ENCODE data around the gene ABCF2. TPM values are rescaled to one million over a fixed set of nuclear protein-coding genes. Genes with fewer than 3 reads are reported as not detected.

The ABCF2 gene
- polyA plus RNA-seq, 1 of the 3 experiments (the other 2 are of a cell fraction): 75.4 TPM

GRCh38 chr7:151225948-151226510, 976 bp downstream of the ABCF2 start:
- Histone ChIP-seq H3K4me3 (ENCODE audit: low read depth in 2 of 2, low read length in 1 of 2) (peak overlapping the region; percentile 80 to 97), H2AFZ (ENCODE audit: low read depth) (no peak overlapping the region), H3K79me2 (ENCODE audit: insufficient read depth) (peaks cover 26% of the 10 kb centered on the region), H3K27me3 (ENCODE audit: insufficient read depth) (no peaks in the 10 kb centered on the region), H3K9ac (peak overlapping the region; percentile 78), H3K36me3 (replicated peaks in 1 of 2; ENCODE audit: control insufficient read depth in 1 of 2, insufficient read depth in 2 of 2, low read length in 1 of 2) (peaks cover 42 to 46% of the 10 kb centered on the region in 2 experiments), H3K9me2 (no peaks in the 10 kb centered on the region), H3K9me3 (no peaks in the 10 kb centered on the region), H3K4me1 (ENCODE audit: control insufficient read depth in 1 of 2, insufficient read depth in 2 of 2, low read depth in 1 of 2, low read length in 1 of 2) (peaks cover 10 to 19% of the 10 kb centered on the region in 2 experiments), H3K27ac (ENCODE audit: low read depth in 2 of 2, low read length in 1 of 2) (no peak overlapping the region; a peak in 2 of 4 replicates), H3F3A (replicated peaks; ENCODE audit: insufficient read depth) (peaks cover 9% of the 10 kb centered on the region), H4K20me1 (ENCODE audit: insufficient read depth) (no peaks in the 10 kb centered on the region), H3K4me2 (peak overlapping the region; percentile 90)
- WGBS (ENCODE audit: low lambda C conversion rate): 58% methylated on average over 8 of the region's 8 CpGs
- TF ChIP-seq EZH2phosphoT487 (IDR thresholded peaks at IDR 0.05; ENCODE audit: borderline replicate concordance, low read depth): no peak
- DNase-seq: no peak
- ChIA-PET CTCF (interaction anchor here (0.7 to 4.9 kb wide), 9 partner anchors 18 to 115 kb away, joined by 3 to 46 read pairs (median 4); partner anchors contain the start of gene GBX1), POLR2A (interaction anchor here (1.1 kb wide), 1 partner anchor 20 kb away, joined by 3 read pairs; no protein-coding TSS in a partner anchor)

- CTCF ChIA-PET: interaction anchor here (0.8 to 4.7 kb wide), 5 partner anchors 11 to 100 kb away, joined by 3 to 19 read pairs (median 6); no protein-coding TSS in a partner anchor
- TF ChIP-seq MXI1 (IDR thresholded peaks at IDR 0.05; ENCODE audit: low read depth, low read length) (no peak), SMC3 (IDR thresholded peaks at IDR 0.05; ENCODE audit: low read depth, low read length) (no peak), CTCF (IDR thresholded peaks at IDR 0.05) (peak; percentile 13; the same call in 1 of the 2 replicates), YY1 (IDR thresholded peaks at IDR 0.05; ENCODE audit: low read depth) (no peak), CHD2 (IDR thresholded peaks at IDR 0.05; ENCODE audit: low read length, partially characterized antibody) (no peak)
Measured at GRCh38 chr7:151223728-151224127, 3.3 kb downstream of the ABCF2 start.

GRCh38 chr7:151218170-151218569, 8.8 kb downstream of the ABCF2 start:
- Histone ChIP-seq H3F3A (replicated peaks; ENCODE audit: insufficient read depth) (no peaks in the 10 kb centered on the region), H3K4me2 (no peak overlapping the region), H4K20me1 (ENCODE audit: insufficient read depth) (no peaks in the 10 kb centered on the region), H3K9me2 (no peaks in the 10 kb centered on the region), H3K27me3 (ENCODE audit: insufficient read depth) (no peaks in the 10 kb centered on the region), H3K4me3 (ENCODE audit: low read depth in 2 of 2, low read length in 1 of 2) (no peak overlapping the region), H3K36me3 (replicated peaks in 1 of 2; ENCODE audit: control insufficient read depth in 1 of 2, insufficient read depth in 2 of 2, low read length in 1 of 2) (peaks cover 71 to 79% of the 10 kb centered on the region in 2 experiments), H2AFZ (ENCODE audit: low read depth) (no peak overlapping the region), H3K9ac (no peak overlapping the region), H3K9me3 (no peaks in the 10 kb centered on the region), H3K27ac (ENCODE audit: low read depth in 2 of 2, low read length in 1 of 2) (no peak overlapping the region), H3K4me1 (ENCODE audit: control insufficient read depth in 1 of 2, insufficient read depth in 2 of 2, low read depth in 1 of 2, low read length in 1 of 2) (no peaks in the 10 kb centered on the region), H3K79me2 (ENCODE audit: insufficient read depth) (0 out of 2 replicates have a peak, but pooled peaks cover 3% of the 10 kb centered on the region)
- POLR2A ChIA-PET: interaction anchor here (1.4 kb wide), 1 partner anchor 9 kb away, joined by 5 read pairs; the partner anchor contains the start of gene ABCF2
- TF ChIP-seq SMC3 (IDR thresholded peaks at IDR 0.05; ENCODE audit: low read depth, low read length) (no peak), NRF1 (IDR thresholded peaks at IDR 0.05; ENCODE audit: low read depth, low read length) (no peak), RXRA (IDR thresholded peaks at IDR 0.05; ENCODE audit: borderline replicate concordance, low read depth) (no peak), MAX (IDR thresholded peaks at IDR 0.05; ENCODE audit: low read depth) (no peak)
- no peak for DNase-seq
- WGBS (ENCODE audit: low lambda C conversion rate): 94% methylated on average over 9 of the region's 9 CpGs
- CTCF ChIA-PET: interaction anchor here (1.2 to 4.0 kb wide), 6 partner anchors 18 to 107 kb away, joined by 3 to 16 read pairs (median 4); no protein-coding TSS in a partner anchor

More at GRCh38 chr7:151223728-151224127, 3.3 kb downstream of the ABCF2 start:
- Histone ChIP-seq H3K79me2 (ENCODE audit: insufficient read depth) (peaks cover 29% of the 10 kb centered on the region), H3K4me3 (ENCODE audit: low read depth in 2 of 2, low read length in 1 of 2) (no peak overlapping the region), H3K9me3 (no peaks in the 10 kb centered on the region), H3K27me3 (ENCODE audit: insufficient read depth) (no peaks in the 10 kb centered on the region), H3K9me2 (no peaks in the 10 kb centered on the region), H3K36me3 (replicated peaks in 1 of 2; ENCODE audit: control insufficient read depth in 1 of 2, insufficient read depth in 2 of 2, low read length in 1 of 2) (peaks cover 56 to 57% of the 10 kb centered on the region in 2 experiments), H4K20me1 (ENCODE audit: insufficient read depth) (no peaks in the 10 kb centered on the region), H3K4me2 (no peak overlapping the region), H3F3A (replicated peaks; ENCODE audit: insufficient read depth) (peaks cover 9% of the 10 kb centered on the region), H3K9ac (no peak overlapping the region), H2AFZ (ENCODE audit: low read depth) (no peak overlapping the region), H3K27ac (ENCODE audit: low read depth in 2 of 2, low read length in 1 of 2) (no peak overlapping the region), H3K4me1 (ENCODE audit: control insufficient read depth in 1 of 2, insufficient read depth in 2 of 2, low read depth in 1 of 2, low read length in 1 of 2) (peaks cover 10 to 19% of the 10 kb centered on the region in 2 experiments)
- POLR2A ChIA-PET: interaction anchor here (1.2 kb wide), 1 partner anchor 11 kb away, joined by 3 read pairs; no protein-coding TSS in a partner anchor
- DNase-seq: no peak
- 96% methylated on average over 14 of the region's 14 CpGs for WGBS (ENCODE audit: low lambda C conversion rate)

Data from SK-N-SH (cell line).